ENCODE measurements around the gene CFAP97D2.

Gene CFAP97D2

DNA sequence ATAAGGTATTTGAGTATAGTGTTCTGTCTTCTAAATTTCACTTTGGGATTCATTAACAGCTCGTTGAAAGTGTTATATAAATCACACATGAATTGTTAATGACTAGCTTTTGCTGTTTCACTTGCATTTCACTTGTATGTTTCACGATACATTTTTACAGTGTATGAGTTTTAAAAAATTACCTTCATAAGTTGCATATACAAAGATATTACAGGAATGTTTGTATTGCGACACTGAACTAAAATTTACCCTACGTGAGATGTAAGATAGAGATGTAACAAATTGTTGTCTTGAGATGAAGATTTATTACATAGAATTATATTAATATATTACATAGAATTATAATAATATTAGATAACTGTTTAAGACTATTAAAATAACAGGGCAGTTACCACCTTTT lies 57.2 kb downstream of the CFAP97D2 start:
- TF ChIP-seq TSHZ2 (CRISPR knock-in tag; IDR thresholded peaks at IDR 0.05) (no peak), PATZ1 (CRISPR knock-in tag; IDR thresholded peaks at IDR 0.05; ENCODE audit: borderline replicate concordance) (no peak), ZFP3 (CRISPR knock-in tag; IDR thresholded peaks at IDR 0.05) (no peak)
- TF ChIP-seq, protein P1, sequence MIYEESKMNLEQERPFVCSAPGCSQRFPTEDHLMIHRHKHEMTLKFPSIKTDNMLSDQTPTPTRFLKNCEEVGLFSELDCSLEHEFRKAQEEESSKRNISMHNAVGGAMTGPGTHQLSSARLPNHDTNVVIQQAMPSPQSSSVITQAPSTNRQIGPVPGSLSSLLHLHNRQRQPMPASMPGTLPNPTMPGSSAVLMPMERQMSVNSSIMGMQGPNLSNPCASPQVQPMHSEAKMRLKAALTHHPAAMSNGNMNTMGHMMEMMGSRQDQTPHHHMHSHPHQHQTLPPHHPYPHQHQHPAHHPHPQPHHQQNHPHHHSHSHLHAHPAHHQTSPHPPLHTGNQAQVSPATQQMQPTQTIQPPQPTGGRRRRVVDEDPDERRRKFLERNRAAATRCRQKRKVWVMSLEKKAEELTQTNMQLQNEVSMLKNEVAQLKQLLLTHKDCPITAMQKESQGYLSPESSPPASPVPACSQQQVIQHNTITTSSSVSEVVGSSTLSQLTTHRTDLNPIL (CRISPR knock-in tag; IDR thresholded peaks at IDR 0.05; ENCODE audit: low read depth), result no peak

DNA sequence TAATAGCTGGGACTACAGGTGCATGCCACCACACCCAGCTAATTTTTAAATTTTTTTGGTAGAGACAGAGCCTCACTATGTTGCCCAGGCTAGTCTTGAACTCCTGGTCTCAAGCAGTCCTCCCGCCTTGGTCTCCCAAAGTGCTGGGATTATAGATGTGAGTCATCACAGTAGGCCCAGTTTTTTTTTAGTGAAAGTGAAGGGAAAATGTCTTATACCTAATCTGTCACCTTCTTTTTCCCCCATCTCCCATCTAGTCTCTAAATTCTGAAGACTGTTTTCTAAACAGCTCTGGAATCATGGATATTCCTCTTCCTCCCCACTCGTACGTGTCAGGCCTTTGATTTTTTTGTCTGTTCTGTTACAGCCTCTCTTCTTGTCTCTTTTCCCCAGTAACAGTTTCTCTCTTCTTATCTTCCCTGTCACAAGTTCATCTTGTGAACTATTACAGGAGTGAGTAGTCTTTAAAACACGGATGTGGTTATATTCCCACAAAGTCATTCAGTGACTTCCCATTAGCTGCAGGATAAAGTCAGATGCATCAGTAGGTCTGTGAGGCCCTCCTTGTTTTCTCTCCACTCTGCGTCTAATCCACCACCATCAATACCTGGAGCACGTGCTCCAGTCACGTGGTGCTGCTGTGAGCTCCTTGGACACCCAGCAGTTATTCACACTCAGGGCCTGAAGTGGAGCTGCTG lies 58.5 kb downstream of the CFAP97D2 start:
- TF ChIP-seq ISL1 (CRISPR knock-in tag; IDR thresholded peaks at IDR 0.05) (no peak), ZNF70 (CRISPR knock-in tag; IDR thresholded peaks at IDR 0.05) (no peak), ZFP30 (CRISPR knock-in tag; IDR thresholded peaks at IDR 0.05) (no peak), CSDC2 (CRISPR knock-in tag; IDR thresholded peaks at IDR 0.05) (no peak), PATZ1 (CRISPR knock-in tag; IDR thresholded peaks at IDR 0.05; ENCODE audit: borderline replicate concordance) (no peak), ZC3H10 (CRISPR knock-in tag; IDR thresholded peaks at IDR 0.05) (no peak), GLIS3 (CRISPR knock-in tag; IDR thresholded peaks at IDR 0.05) (no peak), ZFP3 (CRISPR knock-in tag; IDR thresholded peaks at IDR 0.05) (no peak), ESRRG (CRISPR knock-in tag; IDR thresholded peaks at IDR 0.05) (no peak), TCF4 (CRISPR knock-in tag; IDR thresholded peaks at IDR 0.05; ENCODE audit: borderline replicate concordance) (no peak), BACH2 (CRISPR knock-in tag; IDR thresholded peaks at IDR 0.05; ENCODE audit: borderline replicate concordance) (no peak), TSHZ2 (CRISPR knock-in tag; IDR thresholded peaks at IDR 0.05) (no peak), ARNTL (CRISPR knock-in tag; IDR thresholded peaks at IDR 0.05; ENCODE audit: borderline replicate concordance, low read depth) (no peak), ZNF565 (CRISPR knock-in tag; conservative IDR thresholded peaks at IDR 0.05; ENCODE audit: low read depth) (no peak)
- TF ChIP-seq, protein P2, sequence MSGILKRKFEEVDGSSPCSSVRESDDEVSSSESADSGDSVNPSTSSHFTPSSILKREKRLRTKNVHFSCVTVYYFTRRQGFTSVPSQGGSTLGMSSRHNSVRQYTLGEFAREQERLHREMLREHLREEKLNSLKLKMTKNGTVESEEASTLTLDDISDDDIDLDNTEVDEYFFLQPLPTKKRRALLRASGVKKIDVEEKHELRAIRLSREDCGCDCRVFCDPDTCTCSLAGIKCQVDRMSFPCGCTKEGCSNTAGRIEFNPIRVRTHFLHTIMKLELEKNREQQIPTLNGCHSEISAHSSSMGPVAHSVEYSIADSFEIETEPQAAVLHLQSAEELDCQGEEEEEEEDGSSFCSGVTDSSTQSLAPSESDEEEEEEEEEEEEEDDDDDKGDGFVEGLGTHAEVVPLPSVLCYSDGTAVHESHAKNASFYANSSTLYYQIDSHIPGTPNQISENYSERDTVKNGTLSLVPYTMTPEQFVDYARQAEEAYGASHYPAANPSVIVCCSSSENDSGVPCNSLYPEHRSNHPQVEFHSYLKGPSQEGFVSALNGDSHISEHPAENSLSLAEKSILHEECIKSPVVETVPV (CRISPR knock-in tag; IDR thresholded peaks at IDR 0.05), result no peak
- TF ChIP-seq, protein P1 (CRISPR knock-in tag; IDR thresholded peaks at IDR 0.05; ENCODE audit: low read depth), result no peak
- no peak for ATAC-seq

More for the DNA sequence above, 57.2 kb downstream of the CFAP97D2 start:
- ATAC-seq, result no peak
